IPS-NIHi11 (cell line): ENCODE results near the gene KIR2DL4.
"Not testable (repeated sequence)": the region's sequence is repeated elsewhere in the genome, so short reads cannot be mapped to it uniquely, and the experiment has no call there.

Experiments used
- DNase-seq: peaks from one replicate; pipeline ENCODE4 v3.0.0; 2012; ENCODE audit warnings: mixed read lengths, low spot score

The KIR2DL4 gene

DNA sequence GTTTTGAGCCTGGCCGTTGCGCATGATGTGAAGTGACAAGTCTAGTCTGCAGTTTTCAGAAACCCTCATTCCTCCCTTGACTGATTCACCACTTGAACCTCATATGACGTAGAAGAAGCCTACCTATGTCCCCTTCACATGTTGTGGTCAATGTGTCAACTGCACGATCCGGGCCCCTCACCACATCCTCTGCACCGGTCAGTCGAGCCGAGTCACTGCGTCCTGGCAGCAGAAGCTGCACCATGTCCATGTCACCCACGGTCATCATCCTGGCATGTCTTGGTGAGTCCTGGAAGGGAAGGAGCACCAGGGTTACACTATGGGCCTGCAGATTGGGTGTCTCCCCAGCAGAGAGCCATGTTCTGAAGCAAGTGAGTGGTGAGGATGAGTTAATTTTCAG is at the start of gene KIR2DL4:
Gene KIR2DL4 (plus strand): TSS at position 201 of the 400 bp plus-strand sequence. CDS start 42 bp downstream, at position 243.
- DNase-seq = no peak

DNA sequence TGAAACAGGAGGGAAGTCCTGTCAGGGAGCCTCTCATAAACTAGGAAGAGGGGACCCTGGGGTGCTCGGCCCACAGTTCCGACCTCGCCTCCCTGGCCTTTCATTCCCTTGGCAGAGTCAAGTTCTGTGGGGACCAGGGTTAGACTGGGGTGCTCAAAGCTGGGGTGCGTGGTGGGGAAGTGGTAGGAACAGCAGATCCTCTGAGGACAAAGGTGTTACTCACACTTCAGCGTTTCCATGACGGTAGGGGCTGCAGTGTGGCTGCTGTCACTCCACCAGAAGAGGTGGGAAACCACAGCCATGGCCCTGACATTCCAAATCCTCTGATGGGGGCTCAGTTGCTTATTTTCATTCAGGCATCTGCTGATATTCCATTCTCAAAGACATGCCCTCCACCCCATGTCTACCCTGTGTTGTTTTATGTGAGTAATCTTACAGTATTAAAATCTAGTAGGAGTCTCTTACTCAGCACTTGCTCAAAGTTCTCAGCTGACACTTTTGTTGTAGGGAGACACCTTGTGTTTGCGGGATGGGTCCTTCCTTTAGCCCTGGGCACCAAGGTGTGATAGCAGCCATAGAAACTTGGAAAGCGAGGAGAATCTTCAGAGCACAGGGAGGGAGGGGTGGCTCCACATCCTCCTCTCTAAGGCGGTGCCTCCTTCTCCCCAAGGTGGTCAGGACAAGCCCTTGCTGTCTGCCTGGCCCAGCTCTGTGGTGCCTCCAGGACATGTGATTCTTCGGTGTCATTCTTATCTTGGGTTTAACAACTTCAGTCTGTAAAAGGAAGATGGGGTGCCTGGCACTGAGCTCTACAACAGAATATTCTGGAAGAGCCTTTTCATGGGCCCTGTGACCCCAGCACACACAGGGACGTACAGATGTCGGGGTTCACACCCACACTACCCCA is 47.0 kb upstream of the KIR2DL4 start:
- DNase-seq = not testable (repeated sequence)

DNA sequence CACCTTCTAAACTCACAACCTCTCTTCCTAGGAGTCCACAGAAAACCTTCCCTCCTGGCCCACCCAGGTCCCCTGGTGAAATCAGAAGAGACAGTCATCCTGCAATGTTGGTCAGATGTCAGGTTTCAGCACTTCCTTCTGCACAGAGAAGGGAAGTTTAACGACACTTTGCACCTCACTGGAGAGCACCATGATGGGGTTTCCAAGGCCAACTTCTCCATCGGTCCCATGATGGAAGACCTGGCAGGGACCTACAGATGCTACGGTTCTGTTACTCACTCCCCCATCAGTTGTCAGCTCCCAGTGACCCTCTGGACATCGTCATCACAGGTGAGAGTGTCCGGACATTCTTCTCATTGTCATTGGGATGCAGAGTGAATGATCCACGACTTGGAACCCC is 44.8 kb upstream of the KIR2DL4 start:
- DNase-seq = not testable (repeated sequence)

DNA sequence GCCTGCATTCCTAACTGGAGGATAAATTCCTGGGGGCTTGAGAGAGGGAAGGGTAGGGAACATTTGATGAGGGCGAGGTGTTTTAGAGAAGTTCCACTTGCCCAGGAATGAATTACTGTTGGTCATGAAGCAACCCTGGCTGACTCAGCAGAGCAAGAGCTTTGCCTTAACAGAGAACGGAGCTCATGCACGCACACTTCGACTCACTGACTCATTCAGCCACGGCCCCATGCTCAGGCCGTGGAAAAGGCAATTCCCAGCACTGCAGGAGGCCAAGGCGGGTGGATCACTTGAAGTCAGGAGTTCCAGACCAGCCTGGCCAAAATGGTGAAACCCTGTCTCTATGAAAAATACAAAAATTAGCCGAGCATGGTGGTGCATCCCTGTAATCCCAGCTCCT is 39.2 kb upstream of the KIR2DL4 start:
- not testable (repeated sequence) for DNase-seq

DNA sequence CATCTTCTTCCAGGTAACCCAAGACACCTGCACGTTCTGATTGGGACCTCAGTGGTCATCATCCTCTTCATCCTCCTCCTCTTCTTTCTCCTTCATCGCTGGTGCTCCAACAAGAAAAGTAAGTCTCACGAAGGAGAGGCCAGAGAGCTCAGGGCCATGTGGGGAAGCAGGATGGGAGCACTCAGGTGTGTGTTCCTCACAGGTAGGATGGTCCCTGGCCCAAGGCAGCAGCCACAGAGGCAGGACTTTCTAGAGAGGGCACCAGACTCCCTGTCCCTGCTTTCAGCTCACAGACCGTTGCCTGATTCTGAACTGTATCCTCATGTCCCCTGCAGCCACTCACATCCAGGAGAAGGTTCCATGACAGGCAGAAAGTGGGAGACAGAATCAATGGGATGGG is 36.9 kb upstream of the KIR2DL4 start:
- DNase-seq = not testable (repeated sequence)

DNA sequence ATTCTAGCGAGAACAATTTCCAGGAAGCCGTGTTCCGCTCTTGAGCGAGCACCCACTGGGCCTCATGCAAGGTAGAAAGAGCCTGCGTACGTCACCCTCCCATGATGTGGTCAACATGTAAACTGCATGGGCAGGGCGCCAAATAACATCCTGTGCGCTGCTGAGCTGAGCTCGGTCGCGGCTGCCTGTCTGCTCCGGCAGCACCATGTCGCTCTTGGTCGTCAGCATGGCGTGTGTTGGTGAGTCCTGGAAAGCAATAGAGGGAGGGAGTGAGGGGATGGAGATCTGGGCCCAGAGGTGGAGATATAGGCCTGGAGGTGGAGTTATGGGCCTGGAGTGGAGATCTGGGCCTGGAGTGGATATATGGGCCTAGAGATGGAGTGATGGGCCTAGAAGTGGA is 33.8 kb upstream of the KIR2DL4 start, which contains the start of gene KIR2DL1:
Gene KIR2DL1 (plus strand): TSS at position 148 of the 400 bp plus-strand sequence. CDS start 58 bp downstream, at position 206.
- DNase-seq = not testable (repeated sequence)

DNA sequence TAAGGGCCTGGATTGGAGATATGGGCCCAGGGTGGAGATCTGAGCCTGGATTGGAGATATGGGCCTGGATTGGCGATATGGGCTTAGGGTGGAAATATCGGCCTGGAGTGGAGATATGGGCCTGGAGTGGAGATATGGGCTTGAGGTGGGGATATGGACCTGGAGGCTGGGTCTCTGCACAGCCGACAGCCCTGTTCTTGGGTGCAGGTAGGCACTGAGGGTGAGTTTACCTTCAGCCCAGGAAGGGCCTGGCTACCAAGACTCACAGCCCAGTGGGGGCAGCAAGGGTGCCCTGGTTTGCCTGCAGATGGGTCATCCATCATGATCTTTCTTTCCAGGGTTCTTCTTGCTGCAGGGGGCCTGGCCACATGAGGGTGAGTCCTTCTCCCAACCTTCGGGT is 32.9 kb upstream of the KIR2DL4 start:
- DNase-seq = not testable (repeated sequence)

DNA sequence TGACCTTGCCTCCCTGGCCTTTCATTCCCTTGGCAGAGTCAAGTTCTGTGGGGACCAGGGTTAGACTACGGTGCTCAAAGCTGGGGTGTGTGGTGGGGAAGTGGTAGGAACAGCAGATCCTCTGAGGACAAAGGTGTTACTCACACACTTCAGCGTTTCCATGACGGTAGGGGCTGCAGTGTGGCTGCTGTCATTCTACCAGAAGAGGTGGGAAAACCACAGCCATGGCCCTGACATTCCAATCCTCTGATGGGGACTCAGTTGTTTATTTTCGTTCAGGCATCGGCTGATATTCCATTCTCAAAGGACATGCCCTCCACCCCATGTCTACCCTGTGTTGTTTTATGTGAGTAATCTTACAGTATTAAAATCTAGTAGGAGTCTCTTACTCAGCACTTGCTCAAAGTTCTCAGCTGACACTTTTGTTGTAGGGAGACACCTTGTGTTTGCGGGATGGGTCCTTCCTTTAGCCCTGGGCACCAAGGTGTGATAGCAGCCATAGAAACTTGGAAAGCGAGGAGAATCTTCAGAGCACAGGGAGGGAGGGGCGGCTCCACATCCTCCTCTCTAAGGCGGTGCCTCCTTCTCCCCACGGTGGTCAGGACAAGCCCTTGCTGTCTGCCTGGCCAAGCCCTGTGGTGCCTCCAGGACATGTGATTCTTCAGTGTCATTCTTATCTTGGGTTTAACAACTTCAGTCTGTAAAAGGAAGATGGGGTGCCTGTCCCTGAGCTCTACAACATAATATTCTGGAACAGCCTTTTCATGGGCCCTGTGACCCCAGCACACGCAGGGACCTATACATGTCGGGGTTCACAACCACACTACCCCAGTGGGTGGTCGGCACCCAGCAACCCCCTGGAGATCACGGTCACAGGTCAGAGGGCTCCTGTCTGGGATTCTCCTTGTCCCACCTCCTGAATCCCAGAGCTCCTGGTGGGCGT is 32.1 kb upstream of the KIR2DL4 start:
- DNase-seq = not testable (repeated sequence)

DNA sequence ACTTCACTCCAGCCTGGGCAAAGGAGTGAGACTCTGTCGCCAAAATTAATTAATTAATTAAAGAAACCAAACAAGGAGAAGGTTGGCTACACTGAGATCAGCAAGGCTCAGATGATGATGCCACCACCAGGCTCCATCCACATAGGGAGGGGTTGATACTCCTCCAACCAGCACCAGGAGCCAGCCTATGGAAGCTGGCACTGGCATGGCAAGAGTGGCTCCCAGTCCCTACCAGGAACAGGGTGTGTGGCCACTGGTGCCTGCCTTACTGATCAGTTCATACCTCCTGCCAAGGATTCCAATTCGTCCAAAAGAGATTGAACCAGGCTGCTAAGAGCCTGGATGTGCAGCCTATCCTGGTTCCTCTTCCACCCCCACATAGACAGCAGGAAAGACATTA is 30.7 kb upstream of the KIR2DL4 start:
- DNase-seq = not testable (repeated sequence)

DNA sequence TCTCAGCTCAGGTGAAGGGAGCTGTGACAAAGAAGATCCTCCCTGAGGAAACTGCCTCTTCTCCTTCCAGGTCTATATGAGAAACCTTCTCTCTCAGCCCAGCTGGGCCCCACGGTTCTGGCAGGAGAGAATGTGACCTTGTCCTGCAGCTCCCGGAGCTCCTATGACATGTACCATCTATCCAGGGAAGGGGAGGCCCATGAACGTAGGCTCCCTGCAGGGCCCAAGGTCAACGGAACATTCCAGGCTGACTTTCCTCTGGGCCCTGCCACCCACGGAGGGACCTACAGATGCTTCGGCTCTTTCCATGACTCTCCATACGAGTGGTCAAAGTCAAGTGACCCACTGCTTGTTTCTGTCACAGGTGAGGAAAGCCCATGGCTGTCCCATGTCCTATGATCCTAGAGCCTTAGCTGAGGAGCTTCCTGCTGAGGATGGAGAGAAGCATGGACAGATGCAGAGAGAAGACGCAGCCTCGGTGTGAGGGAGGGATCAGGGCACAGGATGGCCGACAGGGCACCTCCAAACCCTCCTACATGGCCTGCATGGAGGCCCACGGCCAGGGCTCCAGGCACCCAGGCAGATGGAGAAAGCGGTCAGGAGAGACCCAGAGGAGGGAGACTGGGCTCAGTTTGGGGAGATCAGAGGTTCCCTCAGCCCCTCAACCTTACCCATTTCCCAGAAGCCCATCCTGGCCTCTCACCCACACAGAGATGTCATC is 28.2 kb upstream of the KIR2DL4 start:
- not testable (repeated sequence) for DNase-seq

DNA sequence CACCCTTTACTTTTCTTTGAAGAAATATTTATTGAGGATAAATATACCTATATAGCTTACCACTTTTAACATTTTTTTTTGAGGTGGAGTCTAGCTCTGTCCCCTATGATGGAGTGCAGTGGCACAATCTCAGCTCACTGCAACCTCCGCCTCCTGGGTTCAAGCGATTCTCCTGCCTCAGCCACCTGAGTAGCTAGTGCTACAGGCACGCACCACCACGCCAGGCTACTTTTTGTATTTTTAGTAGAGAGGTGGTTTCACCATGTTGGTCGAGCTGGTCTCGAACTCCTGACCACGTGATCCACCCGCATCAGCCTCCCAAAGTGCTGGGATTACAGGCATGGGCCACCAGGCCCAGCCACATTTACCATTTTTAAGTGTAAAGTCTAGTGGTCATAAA is 27.6 kb upstream of the KIR2DL4 start:
- DNase-seq = not testable (repeated sequence)

DNA sequence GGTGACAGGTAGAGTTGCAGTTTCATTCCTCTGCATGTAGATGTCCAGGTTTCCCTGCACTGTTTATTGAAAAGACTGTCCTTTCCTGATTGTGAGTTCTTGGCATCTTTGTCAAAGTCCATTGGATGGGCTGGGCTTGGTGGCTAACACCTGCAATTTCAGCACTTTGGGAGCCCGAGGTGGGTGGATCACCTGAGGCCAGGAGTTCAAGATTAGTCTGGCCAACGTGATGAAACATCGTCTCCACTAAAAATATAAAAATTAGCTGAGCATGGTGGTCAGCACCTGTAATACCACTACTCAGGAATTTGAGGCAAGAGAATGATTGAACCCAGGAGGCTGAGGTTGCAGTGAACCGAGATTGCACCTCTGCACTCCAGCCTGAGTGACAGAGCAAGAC is 25.6 kb upstream of the KIR2DL4 start:
- DNase-seq = not testable (repeated sequence)

DNA sequence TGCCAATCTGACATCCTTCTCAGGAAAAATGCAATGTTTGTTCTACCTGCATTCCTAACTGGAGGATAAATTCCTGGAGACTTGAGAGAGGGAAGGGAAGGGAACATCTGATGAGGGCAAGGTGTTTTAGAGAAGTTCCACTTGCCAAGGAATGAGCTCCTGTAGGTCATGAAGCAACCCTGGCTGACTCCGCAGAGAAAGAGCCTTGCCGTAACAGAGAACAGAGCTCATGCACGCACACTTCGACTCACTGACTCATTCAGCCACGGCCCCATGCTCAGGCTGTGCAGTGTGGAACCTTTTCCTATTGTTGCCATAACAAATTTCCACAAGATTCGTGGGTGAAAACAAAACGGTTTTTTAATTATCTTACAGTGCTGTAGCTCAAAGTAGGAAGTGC is 24.5 kb upstream of the KIR2DL4 start:
- not testable (repeated sequence) for DNase-seq

DNA sequence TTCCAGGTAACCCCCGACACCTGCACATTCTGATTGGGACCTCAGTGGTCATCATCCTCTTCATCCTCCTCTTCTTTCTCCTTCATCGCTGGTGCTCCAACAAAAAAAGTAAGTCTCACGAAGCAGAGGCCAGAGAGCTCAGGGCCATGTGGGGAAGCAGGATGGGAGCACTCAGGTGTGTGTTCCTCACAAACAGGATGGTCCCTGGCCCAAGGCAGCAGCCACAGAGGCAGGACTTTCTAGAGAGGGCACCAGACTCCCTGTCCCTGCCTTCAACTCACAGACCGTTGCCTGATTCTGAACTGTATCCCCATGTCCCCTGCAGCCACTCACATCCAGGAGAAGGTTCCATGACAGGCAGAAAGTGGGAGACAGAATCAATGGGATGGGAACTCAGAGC is 20.5 kb upstream of the KIR2DL4 start:
- DNase-seq = not testable (repeated sequence)

DNA sequence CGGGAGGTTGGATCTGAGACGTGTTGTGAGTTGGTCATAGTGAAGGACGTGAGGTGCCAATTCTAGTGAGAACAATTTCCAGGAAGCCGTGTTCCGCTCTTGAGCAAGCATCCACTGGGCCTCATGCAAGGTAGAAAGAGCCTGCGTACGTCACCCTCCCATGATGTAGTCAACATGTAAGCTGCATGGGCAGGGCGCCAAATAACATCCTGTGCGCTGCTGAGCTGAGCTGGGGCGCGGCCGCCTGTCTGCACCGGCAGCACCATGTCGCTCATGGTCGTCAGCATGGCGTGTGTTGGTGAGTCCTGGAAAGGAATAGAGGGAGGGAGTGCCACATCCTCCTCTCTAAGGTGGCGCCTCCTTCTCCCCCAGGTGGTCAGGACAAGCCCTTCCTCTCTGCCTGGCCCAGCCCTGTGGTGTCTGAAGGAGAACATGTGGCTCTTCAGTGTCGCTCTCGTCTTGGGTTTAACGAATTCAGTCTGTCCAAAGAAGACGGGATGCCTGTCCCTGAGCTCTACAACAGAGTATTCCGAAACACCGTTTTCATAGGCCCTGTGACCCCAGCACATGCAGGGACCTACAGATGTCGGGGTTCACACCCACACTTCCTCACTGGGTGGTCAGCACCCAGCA is 17.2 kb upstream of the KIR2DL4 start:
- not testable (repeated sequence) for DNase-seq

DNA sequence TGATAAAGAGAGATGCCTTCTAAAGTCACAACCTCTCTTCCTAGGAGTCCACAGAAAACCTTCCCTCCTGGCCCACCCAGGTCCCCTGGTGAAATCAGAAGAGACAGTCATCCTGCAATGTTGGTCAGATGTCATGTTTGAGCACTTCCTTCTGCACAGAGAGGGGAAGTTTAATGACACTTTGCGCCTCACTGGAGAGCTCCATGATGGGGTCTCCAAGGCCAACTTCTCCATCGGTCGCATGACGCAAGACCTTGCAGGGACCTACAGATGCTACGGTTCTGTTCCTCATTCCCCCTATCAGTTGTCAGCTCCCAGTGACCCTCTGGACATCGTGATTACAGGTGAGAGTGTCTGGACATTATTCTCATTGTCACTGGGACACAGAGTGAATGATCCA is 15.3 kb upstream of the KIR2DL4 start:
- not testable (repeated sequence) for DNase-seq

DNA sequence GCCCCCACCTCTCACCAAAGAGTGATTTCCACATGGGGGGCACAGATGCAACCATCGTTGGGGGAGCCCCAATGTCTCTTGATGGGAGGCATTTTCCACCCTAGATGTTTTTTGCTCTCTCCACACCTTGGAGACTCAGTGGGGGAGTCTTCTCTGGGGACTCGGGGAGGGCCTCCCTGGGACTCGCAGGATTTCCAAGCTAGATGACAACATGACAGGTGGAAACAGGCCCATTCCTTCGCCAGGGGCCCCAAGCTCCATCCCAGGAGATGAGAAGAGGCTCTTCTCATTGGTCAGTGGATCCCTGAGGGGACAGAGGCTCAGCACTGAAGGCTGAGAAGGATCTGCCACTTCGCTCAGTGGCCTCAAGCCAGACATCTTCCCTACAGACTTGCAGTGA is 12.7 kb upstream of the KIR2DL4 start:
- DNase-seq = no peak

DNA sequence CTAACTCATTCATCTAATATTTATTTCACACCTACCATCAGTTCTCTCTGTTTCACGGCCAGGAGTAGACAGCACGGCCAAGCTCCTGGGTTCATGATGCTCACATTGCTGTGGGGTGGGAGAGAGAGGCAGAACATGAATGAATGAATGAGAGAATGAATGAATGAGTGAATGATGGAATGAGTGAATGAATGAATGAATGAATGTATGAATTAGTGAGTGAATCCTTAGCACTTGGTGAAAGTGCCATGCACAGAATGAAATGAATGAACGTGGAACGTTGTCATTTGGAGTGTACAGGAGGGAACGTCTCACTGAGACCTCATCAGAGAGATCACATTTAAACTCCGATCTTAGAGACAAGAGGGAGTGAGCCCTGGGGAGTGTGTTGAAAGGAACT is 11.9 kb upstream of the KIR2DL4 start:
- DNase-seq = no peak

DNA sequence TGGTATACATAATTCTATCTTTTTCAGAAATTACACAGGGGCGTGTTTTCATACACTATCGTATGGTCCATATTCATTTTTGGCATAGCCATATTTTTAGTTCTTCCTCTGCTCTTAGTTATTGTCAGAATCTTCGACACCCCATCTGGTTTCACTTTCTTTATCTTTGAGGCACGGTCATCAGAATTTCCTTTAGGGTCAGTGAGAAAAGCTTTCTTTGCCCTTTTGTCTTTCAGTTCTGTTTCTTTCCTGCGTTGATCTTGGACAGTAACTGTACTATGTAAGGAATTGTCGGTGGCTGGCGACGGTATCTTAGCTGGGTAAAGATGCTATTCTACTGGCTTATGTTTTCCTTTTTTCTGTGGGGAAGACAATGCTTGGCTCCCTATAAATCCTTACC is 10.6 kb upstream of the KIR2DL4 start:
- no peak for DNase-seq

DNA sequence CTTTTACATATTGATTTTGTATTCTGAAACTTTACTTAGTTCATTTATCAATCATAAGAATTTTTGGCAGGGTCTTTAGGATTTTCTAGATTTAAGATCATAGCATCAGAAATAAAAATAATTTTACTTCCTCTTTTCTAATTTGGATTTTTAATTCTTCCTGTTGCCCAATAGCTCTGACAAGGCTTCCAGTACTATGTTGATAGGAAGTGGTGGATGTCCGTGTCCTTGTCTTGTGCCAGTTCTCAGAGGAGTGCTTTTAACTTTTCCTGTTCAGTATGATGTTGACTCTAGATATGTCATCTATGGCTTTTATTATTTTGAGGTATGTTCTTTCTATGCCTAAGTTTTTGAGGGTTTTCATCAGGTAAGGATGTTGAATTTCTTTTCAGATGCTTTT is 7.7 kb upstream of the KIR2DL4 start:
- DNase-seq = no peak

DNA sequence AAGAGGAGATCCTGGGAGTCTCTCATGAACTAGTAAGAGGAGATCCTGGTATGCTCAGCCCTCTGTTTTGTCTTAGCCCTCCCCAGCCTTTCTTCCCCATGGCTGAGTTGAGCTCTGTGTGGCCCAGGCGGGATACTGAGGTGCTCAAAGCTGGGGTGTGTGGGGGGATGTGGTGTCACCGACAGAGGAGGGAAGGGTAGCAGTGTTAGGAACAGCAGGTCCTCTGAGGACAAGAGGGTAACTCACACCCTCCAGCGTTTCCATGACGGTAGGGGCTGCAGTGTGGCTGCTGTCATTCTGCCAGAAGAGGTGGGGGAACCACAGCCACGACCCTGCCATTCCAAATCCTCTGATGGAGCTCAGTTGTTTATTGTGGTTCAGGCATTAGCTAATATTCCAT is 691 bp downstream of the KIR2DL4 start:
- no peak for DNase-seq
